Measurements from ENCODE around the gene TMEM255B.

The TMEM255B gene

GRCh38 chr13:113802761-113803160 is 43.7 kb downstream of the TMEM255B start:
- no peak for DNase-seq (ENCODE audit: low read depth)
- H3K4me3 ChIP-seq (ENCODE audit: low read length), result no peak overlapping the region
- TF ChIP-seq CTCF (IDR thresholded peaks at IDR 0.05; ENCODE audit: insufficient read depth, low read depth, low read length, missing control alignments), result no peak

GRCh38 chr13:113803409-113804016 is 44.5 kb downstream of the TMEM255B start:
- no peak for TF ChIP-seq CTCF (IDR thresholded peaks at IDR 0.05; ENCODE audit: insufficient read depth, low read depth, low read length, missing control alignments)
- H3K4me3 ChIP-seq (ENCODE audit: low read length), result no peak overlapping the region
- no peak for DNase-seq (ENCODE audit: low read depth)

- no peak for TF ChIP-seq CTCF (IDR thresholded peaks at IDR 0.05; ENCODE audit: insufficient read depth, low read depth, low read length, missing control alignments)
Observed at GRCh38 chr13:113804017-113804702, 45.1 kb downstream of the TMEM255B start.

GRCh38 chr13:113804703-113805430 is 45.8 kb downstream of the TMEM255B start:
- DNase-seq (ENCODE audit: low read depth), result no peak
- no peak overlapping the region for H3K4me3 ChIP-seq (ENCODE audit: low read length)
- no peak for TF ChIP-seq CTCF (IDR thresholded peaks at IDR 0.05; ENCODE audit: insufficient read depth, low read depth, low read length, missing control alignments)

More at GRCh38 chr13:113804017-113804702, 45.1 kb downstream of the TMEM255B start:
- no peak for DNase-seq (ENCODE audit: low read depth)
- H3K4me3 ChIP-seq (ENCODE audit: low read length), result no peak overlapping the region

DNA sequence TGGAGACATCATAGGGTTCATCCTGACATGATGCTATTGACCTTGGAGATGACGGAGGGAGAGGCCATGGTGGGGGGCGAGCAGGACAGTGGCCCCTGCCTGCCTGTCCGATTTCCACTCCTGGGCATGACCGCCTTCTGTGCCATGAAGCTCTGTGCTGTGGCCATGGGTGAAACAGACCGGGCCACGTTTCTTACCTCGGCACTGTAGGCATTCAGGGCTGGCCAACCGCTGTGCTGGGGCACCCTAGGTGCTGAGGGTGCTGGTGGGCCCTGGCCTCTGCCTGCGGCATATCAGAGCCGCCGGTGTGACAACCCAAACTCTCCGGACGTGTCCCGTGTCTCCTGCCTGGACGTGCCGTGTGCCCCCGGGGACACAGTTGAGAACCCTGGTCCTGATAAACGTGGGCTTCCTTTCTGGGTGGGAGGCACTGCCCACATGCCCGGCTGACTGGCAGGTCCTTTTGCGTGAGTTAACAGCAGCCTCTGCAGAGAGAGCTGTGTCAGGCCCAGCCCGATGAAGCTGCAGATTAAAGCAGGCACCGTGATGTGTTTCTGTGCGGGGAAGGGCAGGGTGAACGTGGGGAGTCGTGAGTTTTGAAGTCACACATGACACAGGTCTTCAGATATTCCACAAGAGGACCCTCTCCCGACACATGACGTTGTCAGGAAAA is 46.5 kb downstream of the TMEM255B start:
- no peak for DNase-seq (ENCODE audit: low read depth)
- TF ChIP-seq CTCF (IDR thresholded peaks at IDR 0.05; ENCODE audit: insufficient read depth, low read depth, low read length, missing control alignments), result no peak

GRCh38 chr13:113806104-113806471 is 47.1 kb downstream of the TMEM255B start:
- DNase-seq (ENCODE audit: low read depth), result no peak
- no peak for TF ChIP-seq CTCF (IDR thresholded peaks at IDR 0.05; ENCODE audit: insufficient read depth, low read depth, low read length, missing control alignments)
- H3K4me3 ChIP-seq (ENCODE audit: low read length), result no peak overlapping the region

More for the DNA sequence above, 46.5 kb downstream of the TMEM255B start:
- no peak overlapping the region for H3K4me3 ChIP-seq (ENCODE audit: low read length)

Data from epithelial cell of esophagus (primary cell).